ENCODE results near the gene INSC.

- TF ChIP-seq ARNTL (CRISPR knock-in tag; IDR thresholded peaks at IDR 0.05; ENCODE audit: borderline replicate concordance, low read depth), result no peak
- TF ChIP-seq PATZ1 (CRISPR knock-in tag; IDR thresholded peaks at IDR 0.05; ENCODE audit: borderline replicate concordance), result no peak
- no peak for TF ChIP-seq CSRNP3 (CRISPR knock-in tag; IDR thresholded peaks at IDR 0.05)
- TF ChIP-seq BACH2 (CRISPR knock-in tag; IDR thresholded peaks at IDR 0.05; ENCODE audit: borderline replicate concordance), result no peak
- no peak for TF ChIP-seq TSHZ2 (CRISPR knock-in tag; IDR thresholded peaks at IDR 0.05)
- no peak for TF ChIP-seq ISL1 (CRISPR knock-in tag; IDR thresholded peaks at IDR 0.05)
- TF ChIP-seq CREB5 (CRISPR knock-in tag; IDR thresholded peaks at IDR 0.05; ENCODE audit: low read depth), result no peak
- TF ChIP-seq ZFP3 (CRISPR knock-in tag; IDR thresholded peaks at IDR 0.05), result no peak
- no peak for TF ChIP-seq RARB (CRISPR knock-in tag; IDR thresholded peaks at IDR 0.05)
These were observed 112.3 kb downstream of the INSC start for GRCh38 chr11:15227011-15227410.
